SK-N-SH (cell line): Measurements from ENCODE around the gene ANKRD52. TPM values are rescaled to one million over a fixed set of nuclear protein-coding genes. Genes with fewer than 3 reads are reported as not detected.

Experiments
- CTCF ChIA-PET: fragments of 300-600, 350-600 bp; formaldehyde crosslinking; extraction: SDS; loops from one replicate; lab custom pipeline; 2021; lab: Yijun Ruan, JAX
- POLR2A ChIA-PET: fragments of 350-600 bp; sonication (Branson Sonifier 250); formaldehyde crosslinking; extraction: SDS; loops from one replicate; lab custom pipeline; 2020; ENCODE audit warnings: antibody characterized with exemption, inconsistent platforms; lab: Yijun Ruan, JAX
- DNase-seq: peaks from one replicate; pipeline ENCODE4 v3.0.0; 2012
- H2AFZ ChIP-seq: fragments of 200-600 bp; sonication (generic); 2 replicates; pipeline ENCODE4 v1.8.1; 2016; ENCODE audit warnings: antibody characterized with exemption, mild to moderate bottlenecking, low read depth
- H3F3A ChIP-seq: fragments of 200-600 bp; sonication (generic); replicated peaks from 2 replicates; pipeline ENCODE3; 2016; ENCODE audit warnings: antibody characterized with exemption, mild to moderate bottlenecking; ENCODE audit not compliant: insufficient read depth
- H3K27ac ChIP-seq, 2 experiments: fragments of 200-500 bp in 1 of 2; fragments of 200-600 bp in 1 of 2; sonication (Bioruptor generic) in 1 of 2; sonication (generic), shearing (Covaris generic) in 1 of 2; 2 replicates each; pipeline versions ENCODE4 v1.5.1 to v1.6.1; 2014 to 2016; ENCODE audit warnings: low read depth in 2 of 2, inconsistent platforms in 1 of 2, low read length in 1 of 2, mild to moderate bottlenecking in 1 of 2, mixed read lengths in 1 of 2
- H3K27me3 ChIP-seq: fragments of 200-600 bp; sonication (generic), shearing (Covaris generic); 2 replicates; pipeline ENCODE4 v1.6.1; 2016; ENCODE audit warnings: mixed run types; ENCODE audit not compliant: insufficient read depth
- H3K36me3 ChIP-seq, 2 experiments: fragments of 200-500 bp in 1 of 2; fragments of 200-600 bp in 1 of 2; sonication (Bioruptor generic) in 1 of 2; sonication (generic) in 1 of 2; replicated peaks in 1 of 2; 2 replicates each; pipeline versions ENCODE3 to v1.5.1; 2014 to 2016; ENCODE audit warnings: low read length in 1 of 2, mild to moderate bottlenecking in 1 of 2; ENCODE audit not compliant: insufficient read depth in 2 of 2, control insufficient read depth in 1 of 2
- H3K4me1 ChIP-seq, 2 experiments: fragments of 200-500 bp in 1 of 2; fragments of 200-600 bp in 1 of 2; sonication (Bioruptor generic) in 1 of 2; sonication (generic), shearing (Covaris generic) in 1 of 2; 2 replicates each; pipeline versions ENCODE4 v1.5.1 to v1.6.1; 2014 to 2016; ENCODE audit warnings: low read depth in 1 of 2, low read length in 1 of 2, mixed run types in 1 of 2; ENCODE audit not compliant: insufficient read depth in 2 of 2, control insufficient read depth in 1 of 2
- H3K4me2 ChIP-seq: fragments of 200-600 bp; sonication (generic), shearing (Covaris generic); 2 replicates; pipeline ENCODE4 v1.6.1; 2017; ENCODE audit warnings: mixed run types
- H3K4me3 ChIP-seq, 2 experiments: fragments of 200-500 bp in 1 of 2; fragments of 200-600 bp in 1 of 2; sonication (Bioruptor generic) in 1 of 2; sonication (generic), shearing (Covaris generic) in 1 of 2; 2 replicates each; pipeline versions ENCODE4 v1.5.1 to v1.8.1; 2014 to 2016; ENCODE audit warnings: low read depth in 2 of 2, inconsistent platforms in 1 of 2, low read length in 1 of 2, mild to moderate bottlenecking in 1 of 2, mixed read lengths in 1 of 2, moderate library complexity in 1 of 2
- H3K79me2 ChIP-seq: fragments of 200-600 bp; sonication (generic); 2 replicates; pipeline ENCODE4 v1.8.1; 2017; ENCODE audit warnings: mild to moderate bottlenecking; ENCODE audit not compliant: insufficient read depth
- H3K9ac ChIP-seq: fragments of 200-600 bp; sonication (generic); 2 replicates; pipeline ENCODE4 v1.6.1; 2017; ENCODE audit warnings: mixed run types
- H3K9me2 ChIP-seq: fragments of 200-600 bp; sonication (generic); 2 replicates; pipeline ENCODE4 v1.6.1; 2017; ENCODE audit warnings: mixed run types
- H3K9me3 ChIP-seq: fragments of 200-600 bp; sonication (generic); 2 replicates; pipeline ENCODE4 v1.6.1; 2017; ENCODE audit warnings: mixed run types, mild to moderate bottlenecking, moderate library complexity
- H4K20me1 ChIP-seq: fragments of 200-600 bp; sonication (generic); 2 replicates; pipeline ENCODE4 v1.6.1; 2017; ENCODE audit warnings: mild to moderate bottlenecking, mixed run types; ENCODE audit not compliant: insufficient read depth
- CHD2 ChIP-seq: fragments of 150-350 bp; IDR thresholded peaks from 2 replicates; pipeline ENCODE4 v1.6.1; 2018; ENCODE audit warnings: low read length; ENCODE audit not compliant: partially characterized antibody
- FOSL2 ChIP-seq: IDR thresholded peaks from 2 replicates; pipeline ENCODE4 v1.4.0; 2012; ENCODE audit warnings: low read depth, mild to moderate bottlenecking, moderate library complexity, borderline replicate concordance
- FOXM1 ChIP-seq: IDR thresholded peaks from 2 replicates; pipeline ENCODE4 v1.4.0; 2012; ENCODE audit warnings: low read depth, mild to moderate bottlenecking
- MEF2A ChIP-seq: IDR thresholded peaks from 2 replicates; pipeline ENCODE4 v1.4.0; 2012; ENCODE audit warnings: low read depth, borderline replicate concordance
- RAD21 ChIP-seq: IDR thresholded peaks from 2 replicates; pipeline ENCODE4 v1.6.1; 2012; ENCODE audit warnings: mild to moderate bottlenecking, low read length
- RFX5 ChIP-seq: IDR thresholded peaks from 2 replicates; pipeline ENCODE4 v1.6.1; 2012; ENCODE audit warnings: mild to moderate bottlenecking, improper control_type of control experiment, low read length
- RXRA ChIP-seq: IDR thresholded peaks from 2 replicates; pipeline ENCODE4 v1.4.0; 2012; ENCODE audit warnings: low read depth, mild to moderate bottlenecking, borderline replicate concordance
- SIN3A ChIP-seq: IDR thresholded peaks from 2 replicates; pipeline ENCODE4 v1.6.1; 2012; ENCODE audit warnings: low read depth, mild to moderate bottlenecking, low read length, moderate library complexity, borderline replicate concordance
- TCF12 ChIP-seq: IDR thresholded peaks from 2 replicates; pipeline ENCODE4 v1.4.0; 2012
- YY1 ChIP-seq: IDR thresholded peaks from 2 replicates; pipeline ENCODE4 v1.4.0; 2012; ENCODE audit warnings: low read depth, mild to moderate bottlenecking
- WGBS: methylation state at CpG from one replicate; pipeline ENCODE4 v1.1.6; 2017; ENCODE audit warnings: low lambda C conversion rate; 5-methylcytosine and 5-hydroxymethylcytosine counted together
- polyA plus RNA-seq, 3 experiments: library from polyadenylated mRNA; depleted of rRNA; stranded (reverse); fragments of >200 nt; gene quantifications; 2 replicates each; pipeline ENCODE4 v1.2.3, GENCODE V29; 2012
- TF ChIP-seq, protein P1 (sequence below): fragments of 150-350 bp; IDR thresholded peaks from 2 replicates; pipeline ENCODE4 v1.6.1; 2016; ENCODE audit warnings: mild to moderate bottlenecking, low read depth, low read length
- TF ChIP-seq, protein P2 (sequence below): IDR thresholded peaks from 2 replicates; pipeline ENCODE4 v1.4.0; 2012; ENCODE audit warnings: low read depth, borderline replicate concordance
- TF ChIP-seq, protein P3 (sequence below): IDR thresholded peaks from 2 replicates; pipeline ENCODE4 v1.4.0; 2012; ENCODE audit warnings: low read depth
- TF ChIP-seq, protein P4 (sequence below): fragments of 200-600 bp; sonication (generic); IDR thresholded peaks from 2 replicates; pipeline ENCODE4 v1.6.1; 2017; ENCODE audit warnings: antibody characterized with exemption, mild to moderate bottlenecking, moderate library complexity

ANKRD52 gene
- polyA plus RNA-seq, 1 of the 3 experiments (the other 2 are of a cell fraction) = 23.4 TPM

DNA sequence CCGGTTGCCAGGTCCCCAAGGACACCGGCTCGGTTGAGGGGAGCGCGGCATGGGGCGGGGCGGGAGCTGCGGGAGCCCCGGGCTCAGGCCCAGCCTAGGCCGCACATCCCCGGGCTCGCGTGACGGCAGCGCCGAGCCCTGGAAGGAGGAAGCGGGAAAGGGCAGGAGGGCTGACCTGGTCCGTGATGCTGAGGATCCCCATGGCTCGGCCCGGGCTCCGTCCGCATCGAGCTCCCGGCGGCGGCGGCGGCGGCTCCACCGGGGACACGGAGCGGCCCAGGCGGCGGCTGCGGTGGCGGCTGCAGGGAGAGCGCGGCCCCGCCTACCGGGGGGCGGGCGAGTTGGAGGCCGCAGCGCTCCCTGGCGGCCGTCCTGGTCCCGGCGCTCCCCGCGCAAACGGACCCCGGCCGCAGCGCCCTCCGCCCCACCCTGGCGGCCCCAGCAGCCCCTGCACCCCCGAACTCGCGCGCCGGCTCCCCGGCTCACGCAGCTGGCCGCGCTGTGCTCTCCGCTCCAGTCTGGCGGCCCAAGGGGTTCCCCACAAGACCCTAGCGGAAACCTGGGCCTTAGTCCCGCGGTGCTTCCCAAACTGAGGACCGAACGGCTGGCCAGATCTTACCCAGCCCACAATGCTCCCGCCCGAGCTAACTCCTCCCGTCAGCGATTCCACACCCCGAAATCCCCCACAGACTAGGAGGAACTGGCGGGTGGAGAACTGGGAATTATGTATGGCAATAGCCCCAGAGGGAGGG, at the start of gene ANKRD52 (continued):
- TF ChIP-seq YY1 = 0 out of 2 replicates have a peak, but pooled peaks have one; percentile 47
- TF ChIP-seq, protein P1, sequence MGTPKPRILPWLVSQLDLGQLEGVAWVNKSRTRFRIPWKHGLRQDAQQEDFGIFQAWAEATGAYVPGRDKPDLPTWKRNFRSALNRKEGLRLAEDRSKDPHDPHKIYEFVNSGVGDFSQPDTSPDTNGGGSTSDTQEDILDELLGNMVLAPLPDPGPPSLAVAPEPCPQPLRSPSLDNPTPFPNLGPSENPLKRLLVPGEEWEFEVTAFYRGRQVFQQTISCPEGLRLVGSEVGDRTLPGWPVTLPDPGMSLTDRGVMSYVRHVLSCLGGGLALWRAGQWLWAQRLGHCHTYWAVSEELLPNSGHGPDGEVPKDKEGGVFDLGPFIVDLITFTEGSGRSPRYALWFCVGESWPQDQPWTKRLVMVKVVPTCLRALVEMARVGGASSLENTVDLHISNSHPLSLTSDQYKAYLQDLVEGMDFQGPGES = no peak
- no peak for TF ChIP-seq CHD2
- no peak for TF ChIP-seq FOXM1
- TF ChIP-seq RXRA = no peak
- no peak for TF ChIP-seq RFX5
- TF ChIP-seq, protein P2, sequence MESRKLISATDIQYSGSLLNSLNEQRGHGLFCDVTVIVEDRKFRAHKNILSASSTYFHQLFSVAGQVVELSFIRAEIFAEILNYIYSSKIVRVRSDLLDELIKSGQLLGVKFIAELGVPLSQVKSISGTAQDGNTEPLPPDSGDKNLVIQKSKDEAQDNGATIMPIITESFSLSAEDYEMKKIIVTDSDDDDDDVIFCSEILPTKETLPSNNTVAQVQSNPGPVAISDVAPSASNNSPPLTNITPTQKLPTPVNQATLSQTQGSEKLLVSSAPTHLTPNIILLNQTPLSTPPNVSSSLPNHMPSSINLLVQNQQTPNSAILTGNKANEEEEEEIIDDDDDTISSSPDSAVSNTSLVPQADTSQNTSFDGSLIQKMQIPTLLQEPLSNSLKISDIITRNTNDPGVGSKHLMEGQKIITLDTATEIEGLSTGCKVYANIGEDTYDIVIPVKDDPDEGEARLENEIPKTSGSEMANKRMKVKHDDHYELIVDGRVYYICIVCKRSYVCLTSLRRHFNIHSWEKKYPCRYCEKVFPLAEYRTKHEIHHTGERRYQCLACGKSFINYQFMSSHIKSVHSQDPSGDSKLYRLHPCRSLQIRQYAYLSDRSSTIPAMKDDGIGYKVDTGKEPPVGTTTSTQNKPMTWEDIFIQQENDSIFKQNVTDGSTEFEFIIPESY = no peak
- TF ChIP-seq MEF2A = no peak
- TF ChIP-seq, protein P3, sequence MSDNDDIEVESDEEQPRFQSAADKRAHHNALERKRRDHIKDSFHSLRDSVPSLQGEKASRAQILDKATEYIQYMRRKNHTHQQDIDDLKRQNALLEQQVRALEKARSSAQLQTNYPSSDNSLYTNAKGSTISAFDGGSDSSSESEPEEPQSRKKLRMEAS = peak; percentile 32
- TF ChIP-seq, all 33 proteins: peak for 9

DNA sequence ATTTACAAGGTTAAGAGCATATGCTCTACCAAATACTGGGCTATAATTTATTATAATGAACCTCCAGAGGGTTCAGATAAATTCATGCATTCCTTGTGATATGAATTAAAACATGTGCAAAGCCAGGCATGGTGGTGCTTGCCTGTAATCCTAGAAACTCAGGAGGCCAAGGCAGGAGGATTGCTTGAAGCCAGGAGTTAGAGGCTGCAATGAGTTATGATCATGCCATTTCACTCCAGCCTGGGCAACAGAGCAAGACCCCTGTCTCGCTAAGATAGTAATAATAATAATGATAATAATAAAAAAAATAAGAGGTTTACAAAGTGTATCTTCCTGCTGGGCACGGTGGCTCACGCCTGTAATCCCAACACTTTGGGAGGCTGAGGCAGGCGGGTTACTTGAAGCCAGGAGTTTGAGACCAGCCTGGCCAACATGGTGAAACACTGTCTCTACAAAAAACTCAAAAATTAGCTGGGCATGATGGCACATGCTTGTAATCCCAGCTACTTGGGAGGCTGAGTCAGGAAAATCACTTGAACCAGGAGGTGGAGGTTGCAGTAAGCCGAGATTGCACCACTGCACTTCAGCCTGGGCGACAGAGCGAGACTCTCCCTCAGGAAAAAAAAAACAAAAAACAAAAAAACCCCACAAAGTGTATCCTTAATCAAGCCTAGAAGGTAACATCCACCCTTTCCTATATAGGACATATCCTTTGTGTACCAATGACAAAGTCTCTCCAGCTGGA, 49.2 kb upstream of the ANKRD52 start:
- Histone ChIP-seq H3K9me3 (no peaks in the 10 kb centered on the region), H4K20me1 (no peaks in the 10 kb centered on the region), H3K27ac (no peak overlapping the region), H2AFZ (no peak overlapping the region)
- 96% methylated on average over 7 of the region's 7 CpGs for WGBS
- DNase-seq = no peak
- TF ChIP-seq, protein P4, sequence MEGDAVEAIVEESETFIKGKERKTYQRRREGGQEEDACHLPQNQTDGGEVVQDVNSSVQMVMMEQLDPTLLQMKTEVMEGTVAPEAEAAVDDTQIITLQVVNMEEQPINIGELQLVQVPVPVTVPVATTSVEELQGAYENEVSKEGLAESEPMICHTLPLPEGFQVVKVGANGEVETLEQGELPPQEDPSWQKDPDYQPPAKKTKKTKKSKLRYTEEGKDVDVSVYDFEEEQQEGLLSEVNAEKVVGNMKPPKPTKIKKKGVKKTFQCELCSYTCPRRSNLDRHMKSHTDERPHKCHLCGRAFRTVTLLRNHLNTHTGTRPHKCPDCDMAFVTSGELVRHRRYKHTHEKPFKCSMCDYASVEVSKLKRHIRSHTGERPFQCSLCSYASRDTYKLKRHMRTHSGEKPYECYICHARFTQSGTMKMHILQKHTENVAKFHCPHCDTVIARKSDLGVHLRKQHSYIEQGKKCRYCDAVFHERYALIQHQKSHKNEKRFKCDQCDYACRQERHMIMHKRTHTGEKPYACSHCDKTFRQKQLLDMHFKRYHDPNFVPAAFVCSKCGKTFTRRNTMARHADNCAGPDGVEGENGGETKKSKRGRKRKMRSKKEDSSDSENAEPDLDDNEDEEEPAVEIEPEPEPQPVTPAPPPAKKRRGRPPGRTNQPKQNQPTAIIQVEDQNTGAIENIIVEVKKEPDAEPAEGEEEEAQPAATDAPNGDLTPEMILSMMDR = no peak
- TF ChIP-seq FOXM1 = no peak
- TF ChIP-seq FOSL2 = no peak
- no peak for TF ChIP-seq SIN3A
- TF ChIP-seq, protein P3 = no peak
- no peak for TF ChIP-seq RAD21
- no peak for TF ChIP-seq MEF2A
- TF ChIP-seq TCF12 = no peak
- TF ChIP-seq, all 33 proteins: peak for 0
- H3K4me3 ChIP-seq = no peak overlapping the region
- H3K27me3 ChIP-seq = no peaks in the 10 kb centered on the region
- peaks cover 17% of the 10 kb centered on the region for H3F3A ChIP-seq
- no peaks in the 10 kb centered on the region for H3K9me2 ChIP-seq
- no peak overlapping the region for H3K4me2 ChIP-seq
- no peak overlapping the region for H3K9ac ChIP-seq
- ChIA-PET CTCF (interaction anchor here (1.2 kb wide), 1 partner anchor 21 kb away, joined by 3 read pairs; no protein-coding TSS in a partner anchor), POLR2A (interaction anchor here (1.6 kb wide), 1 partner anchor 9 kb away, joined by 5 read pairs; the partner anchor contains the start of gene CNPY2)
- H3K36me3 ChIP-seq = peaks cover 17 to 46% of the 10 kb centered on the region in 2 experiments
- no peaks in the 10 kb centered on the region for H3K4me1 ChIP-seq
- H3K79me2 ChIP-seq = peaks cover 4% of the 10 kb centered on the region; the same call in 1 of the 2 replicates
